K562 (cell line): ENCODE results near the gene PLK1. TPM values are rescaled to one million over a fixed set of nuclear protein-coding genes. Genes with fewer than 3 reads are reported as not detected.

ENCODE experiments used
- ATAC-seq: fragments of 200-7000 bp; cut with Tn5 transposase; 3 replicates; pipeline ENCODE4 v1.9.1; 2020; ENCODE audit warnings: moderate library complexity
- BruUV-seq: library from RNA; stranded (reverse); fragments of 400-500 nt; replicated peaks from 2 replicates; lab custom pipeline; 2021; lab: Mats Ljungman, UMichigan
- CTCF ChIA-PET: fragments of 300-600 bp; formaldehyde crosslinking; extraction: SDS; loops from one replicate; lab custom pipeline; 2021; ENCODE audit warnings: low intra/inter-chr PET ratio; lab: Yijun Ruan, JAX
- POLR2A ChIA-PET: fragments of 300-600, 350-650 bp; sonication (Branson Sonifier 250); formaldehyde crosslinking; extraction: SDS; loops from one replicate; lab custom pipeline; 2021; ENCODE audit warnings: antibody characterized with exemption, inconsistent platforms; lab: Yijun Ruan, JAX
- DNase-seq, 4 experiments: peaks; one replicate each; pipeline versions ENCODE4 v3.0.0 to v3.0.0-alpha.2; 2011 to 2018; ENCODE audit warnings: low spot score in 3 of 4, mixed read lengths in 3 of 4; ENCODE audit errors: extremely low read depth in 1 of 4
- FAIRE-seq: peaks from 2 replicates; lab custom pipeline; 2011; peaks lifted over from hg19 to GRCh38; lab: Jason Lieb, UNC
- H2AFZ ChIP-seq: 2 replicates; pipeline ENCODE4 v1.6.0; 2011; ENCODE audit warnings: low read depth, low read length, control low read depth, inconsistent platforms
- H3K27ac ChIP-seq: fragments of 200-600 bp; 3 replicates; pipeline ENCODE4 v1.8.0; 2011; ENCODE audit warnings: low read depth, mild to moderate bottlenecking, control low read depth, inconsistent platforms, low read length, moderate library complexity, mixed read lengths; ENCODE audit errors: extremely low read depth
- H3K27me3 ChIP-seq, 2 experiments: fragments of 300-600 bp in 1 of 2; 2 replicates in 1 of 2; 3 replicates in 1 of 2; pipeline versions ENCODE4 v1.6.0 to v1.8.0; 2011; ENCODE audit warnings: inconsistent platforms in 2 of 2, low read length in 2 of 2, mild to moderate bottlenecking in 1 of 2, mixed read lengths in 1 of 2, moderate library complexity in 1 of 2; ENCODE audit not compliant: control insufficient read depth in 2 of 2, insufficient read depth in 2 of 2
- H3K36me3 ChIP-seq: fragments of 300-600 bp; 3 replicates; pipeline ENCODE4 v1.8.0; 2011; ENCODE audit warnings: mild to moderate bottlenecking, low read length, inconsistent platforms; ENCODE audit not compliant: control insufficient read depth, insufficient read depth
- H3K4me1 ChIP-seq, 2 experiments: fragments of 200-600 bp in 1 of 2; replicated peaks in 1 of 2; 2 replicates in 1 of 2; 3 replicates in 1 of 2; pipeline versions ENCODE4 v1.5.1 to v1.8.0; 2011; ENCODE audit warnings: inconsistent platforms in 2 of 2, low read length in 2 of 2, mild to moderate bottlenecking in 1 of 2, mixed read lengths in 1 of 2, moderate library complexity in 1 of 2; ENCODE audit not compliant: control insufficient read depth in 2 of 2, insufficient read depth in 2 of 2
- H3K4me2 ChIP-seq: 2 replicates; pipeline ENCODE4 v1.6.1; 2011; ENCODE audit warnings: low read length, control low read depth, inconsistent platforms, mixed read lengths; ENCODE audit not compliant: insufficient read depth
- H3K4me3 ChIP-seq: fragments of 200-600 bp; sonication (generic), shearing (Covaris generic); 2 replicates; pipeline ENCODE4 v1.5.1; 2016; ENCODE audit warnings: control low read depth, inconsistent platforms
- H3K79me2 ChIP-seq: fragments of 200-600 bp; 3 replicates; pipeline ENCODE4 v1.8.0; 2011; ENCODE audit warnings: low read length, inconsistent platforms; ENCODE audit not compliant: control insufficient read depth, insufficient read depth
- H3K9ac ChIP-seq, 2 experiments: 2 replicates each; pipeline versions ENCODE4 v1.6.0 to v1.6.1; 2011; ENCODE audit warnings: low read depth in 2 of 2, low read length in 2 of 2, control low read depth in 1 of 2, inconsistent platforms in 1 of 2, mild to moderate bottlenecking in 1 of 2, mixed read lengths in 1 of 2; ENCODE audit not compliant: insufficient read depth in 1 of 2
- H3K9me1 ChIP-seq: one replicate; pipeline ENCODE4 v1.6.0; 2011; ENCODE audit warnings: inconsistent platforms, mild to moderate bottlenecking, low read length, moderate library complexity; ENCODE audit not compliant: control insufficient read depth, insufficient read depth
- H3K9me3 ChIP-seq: replicated peaks from 2 replicates; pipeline ENCODE4 v1.5.1; 2011; ENCODE audit warnings: low read depth, low read length, inconsistent platforms; ENCODE audit not compliant: control insufficient read depth, insufficient read depth
- H4K20me1 ChIP-seq: replicated peaks from 2 replicates; pipeline ENCODE4 v1.6.1; 2011; ENCODE audit warnings: low read length, inconsistent platforms, mixed read lengths; ENCODE audit not compliant: control insufficient read depth, insufficient read depth
- ADNP ChIP-seq: fragments of 200-800 bp; sonication (Bioruptor generic); IDR thresholded peaks from 2 replicates; pipeline ENCODE4 v1.6.1; 2016; ENCODE audit warnings: missing genetic modification characterization, missing compliant biosample characterization
- COPS2 ChIP-seq: fragments of 450-650 bp; conservative IDR thresholded peaks from 2 replicates; pipeline ENCODE4 v1.6.1; 2016; ENCODE audit warnings: mild to moderate bottlenecking, moderate library complexity
- CTBP1 ChIP-seq: fragments of 450-650 bp; IDR thresholded peaks from 2 replicates; pipeline ENCODE4 v1.6.1; 2016; ENCODE audit warnings: borderline replicate concordance
- FOXK2 ChIP-seq, 2 experiments: fragments of 450-650 bp; IDR thresholded peaks in 1 of 2; conservative IDR thresholded peaks in 1 of 2; 2 replicates each; pipeline ENCODE4 v1.6.1; 2016; ENCODE audit warnings: low read depth in 2 of 2, mild to moderate bottlenecking in 1 of 2
- FOXM1 ChIP-seq, 2 experiments: fragments of 450-650 bp in 1 of 2; sonication (generic) in 1 of 2; formaldehyde crosslinking in 1 of 2; IDR thresholded peaks; 2 replicates each; pipeline versions ENCODE4 v1.6.1 to v1.9.0; 2017 to 2022; ENCODE audit warnings: low read depth in 2 of 2, mild to moderate bottlenecking in 2 of 2, missing genetic modification reagents in 1 of 2, moderate library complexity in 1 of 2
- FOXP1 ChIP-seq: sonication (generic); formaldehyde crosslinking; IDR thresholded peaks from 2 replicates; pipeline ENCODE4 v1.8.0; 2022; ENCODE audit warnings: mild to moderate bottlenecking, missing genetic modification reagents
- KAT7 ChIP-seq: sonication (generic); formaldehyde crosslinking; IDR thresholded peaks from 2 replicates; pipeline ENCODE4 v1.8.0; 2022; ENCODE audit warnings: missing genetic modification reagents, mild to moderate bottlenecking, borderline replicate concordance
- MED1 ChIP-seq: sonication (generic); formaldehyde crosslinking; IDR thresholded peaks from 2 replicates; pipeline ENCODE4 v1.8.1; 2023; ENCODE audit warnings: missing genetic modification reagents, borderline replicate concordance
- PTTG1 ChIP-seq: fragments of 450-650 bp; IDR thresholded peaks from 2 replicates; pipeline ENCODE4 v1.6.1; 2016; ENCODE audit warnings: low read depth, mild to moderate bottlenecking, missing genetic modification characterization, missing compliant biosample characterization
- SAFB ChIP-seq: fragments of 200-400 bp; formaldehyde crosslinking; IDR thresholded peaks from 2 replicates; pipeline ENCODE4 v1.6.1; 2017; ENCODE audit warnings: low read depth, low read length, borderline replicate concordance
- SMARCC2 ChIP-seq: fragments of 450-650 bp; IDR thresholded peaks from 2 replicates; pipeline ENCODE4 v1.6.1; 2017; ENCODE audit warnings: antibody characterized with exemption, moderate library complexity, mild to moderate bottlenecking, low read depth
- ZNF140 ChIP-seq: fragments of 250-450 bp; sonication (Bioruptor Pico); IDR thresholded peaks from 2 replicates; pipeline ENCODE4 v1.8.0; 2021; ENCODE audit warnings: moderate library complexity, mild to moderate bottlenecking, inconsistent platforms
- ZNF444 ChIP-seq: fragments of 250-450 bp; sonication (Bioruptor Pico); IDR thresholded peaks from 2 replicates; pipeline ENCODE4 v1.4.0; 2020; ENCODE audit warnings: mild to moderate bottlenecking, moderate library complexity
- ZNF778 ChIP-seq: fragments of 450-650 bp; formaldehyde crosslinking; IDR thresholded peaks from 2 replicates; pipeline ENCODE4 v1.4.0; 2020; ENCODE audit warnings: mild to moderate bottlenecking, moderate library complexity
- WGBS: fragments of 100-300 bp; shearing (Covaris generic); methylation state at CpG from one replicate; pipeline ENCODE4 v1.1.6; 2016; ENCODE audit warnings: low coverage, mixed read lengths; ENCODE audit not compliant: insufficient coverage; ENCODE audit errors: missing lambda C conversion rate; 5-methylcytosine and 5-hydroxymethylcytosine counted together
- in situ Hi-C: fragments of 300-500 bp; cut with MboI; formaldehyde crosslinking; loops from 4 replicates; pipeline ENCODE4 v1.15.0; 2018; ENCODE audit warnings: inconsistent platforms, mixed read lengths
- intact Hi-C: fragments of 100-400 bp; cut with micrococcal nuclease; formaldehyde crosslinking; loops from 2 replicates; pipeline ENCODE4 v1.14.2; 2022
- polyA plus RNA-seq, 8 experiments: library from polyadenylated mRNA; depleted of rRNA in 4 of 8; stranded (reverse) in 5 of 8; unstranded in 3 of 8; fragments of >200 nt; fragmentation: Nextera tagmentation in 2 of 8; fragmentation: Illumina TruSeq in 1 of 8; extraction: Ambion mirVana in 2 of 8; extraction: Trizol in 1 of 8; gene quantifications; 2 replicates each; pipeline versions ENCODE4 v1.2.1 to v1.2.3, GENCODE V29; 2011 to 2014; ENCODE audit warnings: inconsistent platforms in 1 of 8, missing spikeins in 1 of 8
- total RNA-seq, 7 experiments: library from RNA; depleted of rRNA in 6 of 7; stranded (reverse); fragments of >200 nt in 6 of 7; fragmentation: Illumina TruSeq in 2 of 7; extraction: Trizol in 2 of 7; gene quantifications; 2 replicates each; pipeline versions ENCODE4 v1.2.1 to v1.2.3, GENCODE V29; 2011 to 2021; ENCODE audit warnings: low replicate concordance in 1 of 7
- TF ChIP-seq, protein P1 (sequence below): fragments of 450-650 bp; IDR thresholded peaks from 2 replicates; pipeline ENCODE4 v1.6.1; 2016; ENCODE audit warnings: low read depth

PLK1 gene
- total and polyA plus RNA-seq, 9 of the 15 experiments (the other 6 are each of a cell fraction or from before 2014, with no cell fraction given): 13.6 to 212 (median 45.5) TPM

DNA sequence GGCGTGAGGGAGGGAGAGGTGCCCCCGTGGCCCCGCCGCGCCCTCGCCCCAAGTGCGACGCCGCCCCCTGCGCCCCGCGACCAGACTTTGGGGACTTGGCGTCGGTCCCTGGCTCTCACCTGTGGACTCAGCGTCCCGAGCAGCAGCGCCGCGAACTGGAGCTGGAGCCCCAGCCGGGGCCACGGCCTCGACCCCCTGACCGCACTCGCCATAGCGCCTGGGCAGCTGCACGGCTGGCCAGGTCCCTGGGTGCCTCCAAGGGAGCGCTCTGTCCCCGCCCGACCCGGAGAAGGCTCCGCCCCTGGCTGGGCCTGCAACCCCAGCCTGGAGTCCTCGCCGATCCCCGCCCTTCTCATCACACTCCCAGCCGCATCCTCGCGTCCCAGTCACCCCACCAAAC is 34.3 kb downstream of the PLK1 start, which contains the start of gene ERN2:
Gene ERN2, minus strand, starts transcription at position 247 of the 400 bp plus-strand sequence. Its CDS starts 35 bp downstream, at position 212.
- in situ Hi-C loops: no loop called here
- H4K20me1 ChIP-seq: no peaks in the 10 kb centered on the region
- FAIRE-seq (no peak), DNase-seq (peak in 2 of 4 experiments; percentile 37 to 50), ATAC-seq (peak; percentile 84)
- no peak within 1 kb of the TSS for H3K4me2 ChIP-seq
- H3K27ac ChIP-seq: no peak within 1 kb of the TSS
- H3K4me3 ChIP-seq: no peak within 1 kb of the TSS
- POLR2A ChIA-PET: interaction anchor here (1.4 kb wide), 1 partner anchor 12 kb away, joined by 4 read pairs; no protein-coding TSS in a partner anchor
- no peaks in the 10 kb centered on the region for H3K79me2 ChIP-seq
- BruUV-seq: no TSS peak
- intact Hi-C loops: no loop called here
- CTCF ChIA-PET: no interaction called here
- no peak for TF ChIP-seq CTBP1
- TF ChIP-seq ZNF140 (CRISPR knock-in tag): no peak
- no peak for TF ChIP-seq FOXK2 (conservative IDR thresholded peaks at IDR 0.05 in 1 of 2, IDR thresholded peaks at IDR 0.05 in 1 of 2; ENCODE audit: low read depth in 2 of 2)
- TF ChIP-seq COPS2: no peak
- no peak for TF ChIP-seq SAFB
- TF ChIP-seq ZNF778 (CRISPR knock-in tag): no peak
- TF ChIP-seq PTTG1 (tag): no peak
- TF ChIP-seq FOXM1 (IDR thresholded peaks at IDR 0.05; ENCODE audit: low read depth): no peak
- no peak for TF ChIP-seq FOXM1 (CRISPR knock-in tag; IDR thresholded peaks at IDR 0.05; ENCODE audit: low read depth)
- TF ChIP-seq ZNF444 (CRISPR knock-in tag): no peak
- no peak for TF ChIP-seq KAT7 (CRISPR knock-in tag)
- no peak for TF ChIP-seq SMARCC2
- no peak for TF ChIP-seq FOXP1 (CRISPR knock-in tag)
- TF ChIP-seq, protein P1, sequence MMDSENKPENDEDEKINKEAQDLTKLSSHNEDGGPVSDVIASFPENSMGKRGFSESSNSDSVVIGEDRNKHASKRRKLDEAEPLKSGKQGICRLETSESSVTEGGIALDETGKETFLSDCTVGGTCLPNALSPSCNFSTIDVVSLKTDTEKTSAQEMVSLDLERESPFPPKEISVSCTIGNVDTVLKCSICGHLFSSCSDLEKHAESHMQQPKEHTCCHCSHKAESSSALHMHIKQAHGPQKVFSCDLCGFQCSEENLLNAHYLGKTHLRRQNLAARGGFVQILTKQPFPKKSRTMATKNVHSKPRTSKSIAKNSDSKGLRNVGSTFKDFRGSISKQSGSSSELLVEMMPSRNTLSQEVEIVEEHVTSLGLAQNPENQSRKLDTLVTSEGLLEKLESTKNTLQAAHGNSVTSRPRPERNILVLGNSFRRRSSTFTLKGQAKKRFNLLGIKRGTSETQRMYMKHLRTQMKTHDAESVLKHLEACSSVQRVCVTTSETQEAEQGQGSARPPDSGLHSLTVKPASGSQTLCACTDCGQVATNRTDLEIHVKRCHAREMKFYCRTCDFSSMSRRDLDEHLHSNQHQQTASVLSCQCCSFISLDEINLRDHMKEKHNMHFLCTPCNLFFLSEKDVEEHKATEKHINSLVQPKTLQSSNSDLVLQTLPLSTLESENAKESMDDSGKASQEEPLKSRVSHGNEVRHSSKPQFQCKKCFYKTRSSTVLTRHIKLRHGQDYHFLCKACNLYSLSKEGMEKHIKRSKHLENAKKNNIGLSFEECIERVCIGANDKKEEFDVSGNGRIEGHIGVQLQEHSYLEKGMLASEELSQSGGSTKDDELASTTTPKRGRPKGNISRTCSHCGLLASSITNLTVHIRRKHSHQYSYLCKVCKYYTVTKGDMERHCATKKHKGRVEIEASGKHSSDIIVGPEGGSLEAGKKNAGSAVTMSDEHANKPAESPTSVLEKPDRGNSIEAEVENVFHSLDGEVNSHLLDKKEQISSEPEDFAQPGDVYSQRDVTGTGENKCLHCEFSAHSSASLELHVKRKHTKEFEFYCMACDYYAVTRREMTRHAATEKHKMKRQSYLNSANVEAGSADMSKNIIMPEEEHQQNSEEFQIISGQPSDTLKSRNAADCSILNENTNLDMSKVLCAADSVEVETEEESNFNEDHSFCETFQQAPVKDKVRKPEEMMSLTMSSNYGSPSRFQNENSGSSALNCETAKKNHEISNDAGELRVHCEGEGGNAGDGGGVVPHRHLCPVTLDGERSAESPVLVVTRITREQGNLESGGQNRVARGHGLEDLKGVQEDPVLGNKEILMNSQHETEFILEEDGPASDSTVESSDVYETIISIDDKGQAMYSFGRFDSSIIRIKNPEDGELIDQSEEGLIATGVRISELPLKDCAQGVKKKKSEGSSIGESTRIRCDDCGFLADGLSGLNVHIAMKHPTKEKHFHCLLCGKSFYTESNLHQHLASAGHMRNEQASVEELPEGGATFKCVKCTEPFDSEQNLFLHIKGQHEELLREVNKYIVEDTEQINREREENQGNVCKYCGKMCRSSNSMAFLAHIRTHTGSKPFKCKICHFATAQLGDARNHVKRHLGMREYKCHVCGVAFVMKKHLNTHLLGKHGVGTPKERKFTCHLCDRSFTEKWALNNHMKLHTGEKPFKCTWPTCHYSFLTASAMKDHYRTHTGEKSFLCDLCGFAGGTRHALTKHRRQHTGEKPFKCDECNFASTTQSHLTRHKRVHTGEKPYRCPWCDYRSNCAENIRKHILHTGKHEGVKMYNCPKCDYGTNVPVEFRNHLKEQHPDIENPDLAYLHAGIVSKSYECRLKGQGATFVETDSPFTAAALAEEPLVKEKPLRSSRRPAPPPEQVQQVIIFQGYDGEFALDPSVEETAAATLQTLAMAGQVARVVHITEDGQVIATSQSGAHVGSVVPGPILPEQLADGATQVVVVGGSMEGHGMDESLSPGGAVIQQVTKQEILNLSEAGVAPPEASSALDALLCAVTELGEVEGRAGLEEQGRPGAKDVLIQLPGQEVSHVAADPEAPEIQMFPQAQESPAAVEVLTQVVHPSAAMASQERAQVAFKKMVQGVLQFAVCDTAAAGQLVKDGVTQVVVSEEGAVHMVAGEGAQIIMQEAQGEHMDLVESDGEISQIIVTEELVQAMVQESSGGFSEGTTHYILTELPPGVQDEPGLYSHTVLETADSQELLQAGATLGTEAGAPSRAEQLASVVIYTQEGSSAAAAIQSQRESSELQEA: no peak
- TF ChIP-seq ADNP: no peak
- no peak for TF ChIP-seq MED1 (CRISPR knock-in tag)
- peaks cover 0 to 10% of the 10 kb centered on the region in 2 experiments; a peak in 2 of 5 replicates for H3K27me3 ChIP-seq
- H2AFZ ChIP-seq: no peak within 1 kb of the TSS
- no peaks in the 10 kb centered on the region for H3K36me3 ChIP-seq
- H3K9me3 ChIP-seq: no peaks in the 10 kb centered on the region
- 19% methylated on average over 23 of the region's 37 CpGs for WGBS
- H3K9me1 ChIP-seq: no peaks in the 10 kb centered on the region
- H3K9ac ChIP-seq: peak within 1 kb of the TSS in 1 of 2 experiments; percentile 51; a peak in 2 of 4 replicates
- H3K4me1 ChIP-seq: peaks cover 0 to 11% of the 10 kb centered on the region in 2 experiments; a peak in 2 of 5 replicates
